HUDEP-2 (cell line): Measurements from ENCODE around the gene XKRX.

Source experiments
- DNase-seq, 76 experiments: peaks; one replicate each; lab custom pipeline; 2025; ENCODE audit not compliant: unreplicated experiment in 76 of 76; lab: John Stamatoyannopoulos, UW

Gene XKRX

DNA sequence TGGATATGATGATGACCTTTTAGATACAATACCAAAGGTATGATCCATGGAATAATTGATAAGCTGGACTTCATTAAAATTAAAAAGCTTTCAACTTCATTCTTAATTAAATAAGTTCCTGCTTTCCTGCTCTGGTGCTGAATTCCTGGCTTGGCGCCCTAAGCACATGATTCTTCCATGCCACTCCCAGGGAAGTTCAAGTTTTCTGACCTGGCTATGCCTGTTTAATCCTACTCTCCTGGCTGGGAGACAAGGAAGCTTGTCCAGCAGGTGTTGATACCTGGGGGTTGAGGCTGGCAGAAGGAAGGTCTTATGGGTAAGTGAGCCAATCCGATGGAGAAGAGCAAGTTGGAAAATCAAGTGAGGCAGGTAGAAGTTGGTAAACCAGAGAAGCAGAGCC is 24.3 kb downstream of the XKRX start:
- DNase-seq = no peak

DNA sequence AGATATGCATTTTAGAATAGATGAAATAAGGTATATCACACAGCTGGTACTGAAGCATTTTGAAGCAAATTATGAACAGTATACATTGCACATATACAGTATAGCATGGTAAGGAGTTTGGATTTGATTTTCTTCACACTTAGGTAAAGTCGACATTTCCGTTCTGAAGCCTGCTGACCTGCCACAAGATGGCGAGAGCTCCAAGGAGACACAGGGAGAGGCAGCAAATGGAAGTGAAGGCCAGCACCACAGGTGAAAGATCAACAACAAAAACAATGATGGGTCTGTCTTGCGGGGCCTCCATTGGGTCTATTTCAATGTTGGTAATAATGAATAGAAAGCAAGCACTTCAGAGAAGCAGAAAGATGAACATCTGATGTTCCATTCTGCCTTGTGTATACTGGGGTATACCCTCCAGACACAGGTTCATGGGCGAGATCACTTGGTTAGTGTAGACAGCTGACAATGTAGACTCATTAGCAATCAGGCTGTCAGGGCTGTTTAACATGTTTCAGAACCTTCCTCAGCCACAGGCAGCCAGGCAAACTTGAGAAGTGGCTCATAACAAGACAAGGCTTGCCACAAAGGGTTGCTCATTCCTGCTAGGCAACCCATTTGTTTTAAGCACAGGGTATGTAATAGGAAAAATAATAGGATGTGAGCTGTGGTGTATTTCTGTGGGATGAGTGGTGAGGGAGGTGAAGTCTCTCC is 33.2 kb downstream of the XKRX start:
- peak in 20 of 76 experiments; percentile 0 to 17 (median 1) for DNase-seq

DNA sequence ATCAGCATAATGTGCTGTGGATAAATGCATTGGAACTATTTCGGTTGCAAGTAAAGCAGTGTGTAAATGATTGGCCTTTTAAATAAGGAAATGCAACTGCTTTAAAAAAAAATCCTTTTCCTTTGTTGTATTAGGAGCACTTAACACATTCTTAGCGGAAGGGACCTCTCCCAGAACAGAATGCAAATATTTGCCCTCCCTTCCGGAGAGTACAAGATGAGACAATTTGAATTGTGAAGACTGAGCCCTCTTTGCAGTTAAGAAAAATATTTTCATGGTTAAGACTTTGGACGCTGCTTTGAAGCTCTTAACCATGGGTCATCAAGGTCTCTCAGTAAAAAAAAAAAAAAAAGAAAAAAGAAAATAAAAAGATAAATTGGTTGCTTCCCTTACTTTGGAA is 45.1 kb downstream of the XKRX start:
- no peak for DNase-seq

DNA sequence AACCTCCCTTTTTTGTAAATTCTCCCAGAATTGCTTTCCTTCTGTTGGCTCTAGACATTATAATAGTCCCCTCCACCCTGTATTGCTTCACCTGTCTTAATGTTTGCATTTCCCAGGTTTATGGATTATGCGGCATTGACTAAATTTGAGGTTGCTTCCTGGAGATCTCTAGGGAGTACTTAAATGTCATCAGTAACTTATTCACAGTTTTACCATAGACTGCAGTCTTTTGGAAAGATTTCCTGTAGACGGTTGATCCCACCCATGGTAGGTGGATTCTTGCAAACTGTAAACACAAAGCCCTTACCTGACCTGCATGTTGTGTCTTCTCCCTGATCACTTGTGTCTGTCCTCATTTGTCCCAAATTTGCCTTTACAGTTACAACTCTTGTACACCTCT is 48.3 kb downstream of the XKRX start:
- DNase-seq = no peak

DNA sequence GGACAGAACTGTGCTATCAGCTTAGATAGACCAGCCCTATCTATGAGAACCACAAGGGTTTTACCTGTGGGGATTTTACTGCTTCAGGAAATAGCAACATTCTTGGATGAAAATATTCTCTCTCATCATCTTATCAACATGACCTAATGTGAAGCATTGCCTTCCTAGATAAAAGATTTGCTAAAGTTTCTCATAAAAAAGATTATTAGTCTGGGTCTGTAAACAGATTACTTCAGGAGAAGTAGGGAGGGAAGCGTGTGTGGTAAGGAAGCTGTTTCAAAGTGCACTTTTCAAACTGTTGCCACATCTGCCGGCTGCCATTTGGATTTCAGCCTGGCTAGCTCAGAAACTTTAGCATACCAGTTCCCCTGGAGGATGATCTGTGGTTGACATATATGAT is 54.4 kb downstream of the XKRX start, which contains the start of gene NOX1:
Gene NOX1 (minus strand): TSS at position 35 of the 400 bp plus-strand sequence. CDS start 220 bp downstream, outside the sequence.
- no peak for DNase-seq

DNA sequence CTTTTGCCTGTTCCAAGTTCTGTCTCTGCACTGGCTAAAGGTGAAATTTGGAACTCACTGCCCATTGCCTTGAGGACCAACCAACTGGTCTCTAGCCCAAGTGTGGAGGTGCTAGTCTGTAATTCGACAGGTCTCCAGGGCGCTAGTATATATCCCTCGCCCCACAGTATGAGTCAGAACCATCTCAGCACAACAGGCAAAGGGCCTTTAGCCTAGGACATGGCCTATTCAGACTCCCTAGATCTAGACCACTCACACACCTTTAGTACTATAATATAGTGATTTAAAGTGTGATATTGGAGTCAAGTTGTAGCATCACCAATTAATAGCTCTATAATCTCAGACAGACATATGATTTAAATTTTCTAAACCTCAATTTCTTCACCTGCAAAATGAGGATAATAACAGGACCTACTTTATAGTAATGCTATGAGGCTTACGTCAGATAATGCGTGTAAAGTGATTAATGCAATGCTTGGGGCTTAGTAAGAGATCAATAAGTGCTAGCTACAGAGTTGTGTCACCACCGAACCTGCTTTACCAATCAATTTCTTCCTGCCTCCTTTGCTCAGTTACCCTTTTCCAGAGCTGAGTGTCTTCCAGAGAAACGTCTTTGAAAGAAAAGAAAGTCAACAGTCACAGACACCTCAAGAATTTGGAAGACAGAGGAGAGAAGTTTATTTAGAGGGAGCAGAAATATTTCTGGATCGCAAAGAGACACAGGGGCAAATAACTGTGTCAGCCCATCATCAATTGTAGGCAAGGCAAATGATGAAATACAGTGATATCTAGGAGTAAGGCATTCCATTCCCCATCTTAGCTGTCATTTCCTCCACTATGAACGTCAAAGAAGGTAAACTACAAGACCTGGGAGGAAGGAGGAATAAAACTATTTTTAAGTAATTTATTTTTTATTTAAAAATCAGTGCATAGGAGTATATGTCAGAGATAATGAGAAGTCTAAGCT is 56.8 kb downstream of the XKRX start:
- DNase-seq = no peak

DNA sequence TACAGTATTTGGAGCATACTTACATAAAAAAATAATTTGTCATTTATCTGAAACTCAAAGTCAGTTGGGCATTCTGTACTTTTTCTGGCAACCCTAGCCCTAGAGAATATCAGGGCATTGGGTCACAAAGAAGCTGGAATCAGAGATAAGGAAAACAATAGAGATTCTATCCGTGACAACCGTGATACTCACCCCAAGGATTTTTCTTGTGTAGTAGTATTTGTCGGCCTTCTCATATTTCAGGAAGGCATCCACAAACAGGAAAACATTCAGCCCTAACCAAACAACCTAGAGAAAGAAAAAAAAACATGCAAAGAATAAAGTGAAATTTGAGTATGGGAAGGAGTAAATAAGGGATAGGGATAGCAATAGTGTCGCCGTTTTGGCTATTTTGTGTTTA is 58.2 kb downstream of the XKRX start:
- DNase-seq = no peak

DNA sequence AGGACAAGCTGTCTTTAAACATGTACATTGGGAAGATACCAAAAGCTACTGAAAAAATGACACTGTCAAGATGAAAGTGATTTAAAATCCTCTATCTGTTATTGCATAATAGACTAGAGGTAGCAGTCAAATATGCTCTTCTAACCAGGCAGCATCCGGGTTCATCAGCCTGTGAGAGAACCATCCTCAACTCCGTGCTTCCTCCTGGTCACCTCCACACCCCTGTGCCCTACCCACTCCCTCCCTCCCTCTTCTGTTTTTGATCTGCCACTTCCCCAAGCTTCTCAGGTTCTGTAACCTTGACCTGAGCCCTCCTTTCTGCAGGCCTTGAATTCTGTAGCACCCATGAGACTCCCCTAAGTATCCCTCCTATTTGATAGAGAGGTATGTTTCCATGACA is 60.4 kb downstream of the XKRX start:
- no peak for DNase-seq

DNA sequence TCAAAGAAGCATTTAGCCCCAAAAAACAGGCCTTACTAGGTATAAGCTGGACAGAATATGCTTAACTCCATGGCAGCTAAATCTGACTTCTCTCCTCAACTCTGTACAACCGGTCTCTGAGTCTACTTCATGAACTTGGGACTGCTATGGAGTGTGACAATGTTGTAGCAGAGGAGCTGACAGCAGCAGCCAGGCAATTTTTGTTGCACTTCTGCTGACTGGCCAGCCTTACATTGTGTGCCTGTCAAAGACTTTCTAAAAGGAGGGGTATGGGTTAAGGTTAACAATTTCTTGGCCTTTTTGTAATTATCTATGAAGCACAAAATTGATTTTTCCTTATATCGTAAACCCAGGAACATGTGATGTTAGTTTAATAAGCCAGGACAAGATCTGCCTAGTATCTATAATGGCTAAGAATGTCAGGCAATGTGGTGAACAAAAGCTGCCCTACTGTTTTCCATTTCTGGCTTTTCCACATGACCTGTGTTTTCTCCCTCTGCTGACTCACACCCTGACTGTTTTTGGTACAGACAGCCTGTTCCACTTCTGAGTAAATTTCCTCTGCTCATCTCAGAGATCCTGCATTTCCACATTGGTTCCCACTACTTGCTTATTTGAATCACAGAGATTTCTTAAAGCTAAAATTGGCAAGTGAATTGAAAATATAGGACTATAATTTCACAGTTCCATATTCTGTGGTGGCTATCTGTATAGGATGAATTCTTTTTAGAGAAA is 63.9 kb downstream of the XKRX start:
- DNase-seq = no peak
